GM20000 (cell line): ENCODE data around the gene VAV3.

Experiments
- DNase-seq: peaks from one replicate; pipeline ENCODE4 v3.0.0; 2012; ENCODE audit warnings: low spot score
- CTCF ChIP-seq: IDR thresholded peaks from 2 replicates; pipeline ENCODE4 v1.5.1; 2012; ENCODE audit warnings: mild to moderate bottlenecking, control low read depth; ENCODE audit errors: extremely low read depth, missing control alignments

Gene VAV3

GRCh38 chr1:107883562-107883961 lies 81.4 kb downstream of the VAV3 start:
- TF ChIP-seq CTCF, result no peak
- DNase-seq, result no peak

- no peak for TF ChIP-seq CTCF
- DNase-seq, result no peak
Observed at GRCh38 chr1:107879927-107880326, 85.1 kb downstream of the VAV3 start.

GRCh38 chr1:107879346-107879745 lies 85.6 kb downstream of the VAV3 start:
- DNase-seq, result no peak
- no peak for TF ChIP-seq CTCF

GRCh38 chr1:107877745-107878144 lies 87.2 kb downstream of the VAV3 start:
- no peak for DNase-seq
- no peak for TF ChIP-seq CTCF

- no peak for TF ChIP-seq CTCF
- no peak for DNase-seq
Observed at GRCh38 chr1:107877092-107877491, 87.9 kb downstream of the VAV3 start.

- no peak for TF ChIP-seq CTCF
- DNase-seq, result no peak
Observed at GRCh38 chr1:107875689-107876088, 89.3 kb downstream of the VAV3 start.

GRCh38 chr1:107874221-107874620 lies 90.8 kb downstream of the VAV3 start:
- no peak for DNase-seq
- TF ChIP-seq CTCF, result no peak
